BJ (cell line): Measurements from ENCODE around the gene TANC2. TPM values are rescaled to one million over a fixed set of nuclear protein-coding genes. Genes with fewer than 3 reads are reported as not detected.

Experiments used
- CTCF ChIA-PET: fragments of 350-600 bp; formaldehyde crosslinking; extraction: SDS; loops from one replicate; lab custom pipeline; 2021; ENCODE audit warnings: antibody characterized with exemption, inconsistent platforms; lab: Yijun Ruan, JAX
- POLR2A ChIA-PET: fragments of 300-600 bp; sonication (Branson Sonifier 250); formaldehyde crosslinking; extraction: SDS; loops from one replicate; lab custom pipeline; 2021; ENCODE audit warnings: antibody characterized with exemption; lab: Charles Lee
- DNase-seq: peaks from one replicate; pipeline ENCODE4 v3.0.0-alpha.2; 2011; ENCODE audit warnings: low read depth
- H3K27me3 ChIP-seq: 2 replicates; pipeline ENCODE4 v1.6.0; 2011; ENCODE audit warnings: low read length; ENCODE audit not compliant: control insufficient read depth, insufficient read depth
- H3K36me3 ChIP-seq: 2 replicates; pipeline ENCODE4 v1.5.1; 2011; ENCODE audit warnings: low read length; ENCODE audit not compliant: control insufficient read depth, insufficient read depth
- H3K4me3 ChIP-seq: 2 replicates; pipeline ENCODE4 v1.5.1; 2011; ENCODE audit warnings: low read depth, mild to moderate bottlenecking, control low read depth, low read length
- CTCF ChIP-seq: IDR thresholded peaks from 2 replicates; pipeline ENCODE4 v1.5.1; 2011; ENCODE audit warnings: low read depth, mild to moderate bottlenecking, control low read depth, inconsistent platforms, low read length, moderate library complexity; ENCODE audit not compliant: insufficient read depth
- polyA plus RNA-seq: library from polyadenylated mRNA; depleted of rRNA; stranded (reverse); fragments of >200 nt; gene quantifications from 2 replicates; pipeline ENCODE4 v1.2.3, GENCODE V29; 2011

The TANC2 gene
- polyA plus RNA-seq, 1 experiment: 27.5 TPM

DNA sequence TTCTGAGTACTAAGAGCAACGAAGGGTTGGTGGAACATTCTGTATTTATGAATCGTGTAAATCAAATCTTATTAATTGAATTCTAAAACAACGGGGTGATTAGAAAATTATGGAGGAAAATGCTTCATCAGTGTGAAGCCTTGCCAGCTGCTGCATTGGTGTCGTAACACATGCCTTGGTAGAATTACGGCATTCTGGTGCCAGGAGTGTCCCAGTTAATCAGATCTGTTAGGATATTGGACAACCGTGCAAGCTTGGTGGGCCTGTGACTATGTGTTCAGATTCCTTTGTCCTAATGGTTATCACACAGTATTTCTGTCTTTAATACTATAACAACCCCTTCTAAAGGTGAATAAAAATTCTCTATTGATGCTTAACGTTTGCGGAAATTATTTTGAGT, 44.2 kb upstream of the TANC2 start:
- Histone ChIP-seq H3K27me3 (no peaks in the 10 kb centered on the region; the same call in 1 of the 2 replicates), H3K36me3 (no peaks in the 10 kb centered on the region), H3K4me3 (no peak overlapping the region)
- POLR2A ChIA-PET: no interaction called here
- no peak for DNase-seq
- CTCF ChIA-PET: interaction anchor here (0.6 kb wide), 1 partner anchor 35 kb away, joined by 3 read pairs; no protein-coding TSS in a partner anchor
- TF ChIP-seq CTCF: no peak

- ChIA-PET POLR2A (no interaction called here), CTCF (interaction anchor here (0.9 kb wide), 1 partner anchor 30 kb away, joined by 3 read pairs; no protein-coding TSS in a partner anchor)
- DNase-seq: no peak
- no peak overlapping the region for H3K4me3 ChIP-seq
- no peaks in the 10 kb centered on the region for H3K36me3 ChIP-seq
- no peak for TF ChIP-seq CTCF
- H3K27me3 ChIP-seq: no peaks in the 10 kb centered on the region; the same call in 1 of the 2 replicates
Observed at GRCh38 chr17:62923258-62924150, 42.5 kb upstream of the TANC2 start.

DNA sequence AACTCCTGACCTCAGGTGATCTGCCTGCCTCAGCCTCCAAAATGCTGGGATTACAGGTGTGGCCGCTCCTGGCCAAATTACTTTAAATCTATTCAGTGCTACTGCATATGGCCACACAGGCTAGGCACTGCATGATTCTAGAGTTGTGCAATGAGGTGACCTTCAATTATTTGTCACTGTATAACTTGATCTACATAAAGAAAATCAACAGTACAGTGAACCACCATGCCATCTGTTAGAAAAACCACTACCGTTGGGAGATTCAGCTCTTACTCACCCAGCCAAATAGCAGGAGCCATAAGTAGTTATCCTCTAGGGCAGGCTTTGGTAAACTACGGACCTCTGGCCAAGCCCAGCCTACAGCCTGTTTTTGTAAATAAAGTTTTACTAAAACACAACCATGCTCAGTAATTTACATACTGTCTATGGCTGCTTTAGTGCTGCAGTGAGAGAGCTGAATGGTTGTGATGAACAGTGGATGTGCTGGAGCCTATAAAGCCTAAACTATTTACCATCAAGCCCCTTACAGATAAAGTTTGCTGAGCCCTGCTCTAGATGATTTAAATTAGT, 40.7 kb upstream of the TANC2 start:
- no peaks in the 10 kb centered on the region; the same call in none of the 2 replicates for H3K27me3 ChIP-seq
- no peak for DNase-seq
- no peak for TF ChIP-seq CTCF
- ChIA-PET CTCF (no interaction called here), POLR2A (no interaction called here)
- H3K4me3 ChIP-seq: no peak overlapping the region
- no peaks in the 10 kb centered on the region for H3K36me3 ChIP-seq

DNA sequence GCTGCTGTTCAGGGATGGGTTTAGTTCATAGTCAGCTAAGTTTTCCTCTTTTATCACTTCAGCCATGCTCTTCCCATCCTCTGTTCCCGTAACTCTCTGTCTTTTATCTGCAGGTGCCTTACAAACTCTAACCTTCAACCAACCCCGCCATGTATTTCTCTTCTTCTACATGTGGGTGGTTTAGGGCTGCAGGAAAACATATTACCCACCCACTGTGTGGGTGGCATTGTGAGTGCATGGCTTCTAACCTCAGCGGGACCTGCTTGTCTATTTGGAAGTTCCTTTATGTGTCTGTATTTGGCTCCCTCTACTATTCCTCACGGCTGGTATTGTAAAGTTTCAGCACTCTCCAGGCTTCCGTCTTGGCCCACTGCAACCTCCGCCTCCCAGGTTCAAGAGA, 39.0 kb upstream of the TANC2 start:
- no peaks in the 10 kb centered on the region; the same call in none of the 2 replicates for H3K27me3 ChIP-seq
- ChIA-PET POLR2A (no interaction called here), CTCF (no interaction called here)
- no peaks in the 10 kb centered on the region for H3K36me3 ChIP-seq
- no peak for TF ChIP-seq CTCF
- no peak for DNase-seq
- no peak overlapping the region for H3K4me3 ChIP-seq

DNA sequence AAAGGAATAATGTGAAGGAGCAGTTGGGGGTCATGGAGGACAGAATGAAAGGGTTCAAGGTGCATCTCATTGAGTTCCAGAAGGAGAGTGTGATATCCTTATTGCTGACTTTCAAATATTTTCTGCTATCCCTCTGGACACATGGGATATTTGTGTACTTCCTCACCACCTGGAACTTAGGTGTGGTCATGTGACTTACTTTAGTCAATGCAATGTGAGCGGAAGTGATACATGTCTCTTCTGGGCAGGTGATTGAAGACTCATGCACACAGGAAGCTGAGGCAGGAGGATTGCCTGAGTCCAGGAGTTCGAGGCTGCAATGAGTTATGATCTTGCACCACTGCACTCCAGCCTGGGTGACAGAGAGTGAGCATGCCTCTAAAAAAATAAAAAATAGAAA, 36.7 kb upstream of the TANC2 start:
- Histone ChIP-seq H3K27me3 (no peaks in the 10 kb centered on the region; the same call in none of the 2 replicates), H3K36me3 (no peaks in the 10 kb centered on the region), H3K4me3 (no peak overlapping the region)
- POLR2A ChIA-PET: no interaction called here
- CTCF ChIA-PET: no interaction called here
- TF ChIP-seq CTCF: no peak
- DNase-seq: no peak
